ENCODE data around the gene KIF21B. TPM values are rescaled to one million over a fixed set of nuclear protein-coding genes. Genes with fewer than 3 reads are reported as not detected.

The KIF21B gene
- total and polyA plus RNA-seq, 2 of the 8 experiments (the other 6 are each of a cell fraction or from before 2014, with no cell fraction given), result 10.8 to 26.5 TPM

DNA sequence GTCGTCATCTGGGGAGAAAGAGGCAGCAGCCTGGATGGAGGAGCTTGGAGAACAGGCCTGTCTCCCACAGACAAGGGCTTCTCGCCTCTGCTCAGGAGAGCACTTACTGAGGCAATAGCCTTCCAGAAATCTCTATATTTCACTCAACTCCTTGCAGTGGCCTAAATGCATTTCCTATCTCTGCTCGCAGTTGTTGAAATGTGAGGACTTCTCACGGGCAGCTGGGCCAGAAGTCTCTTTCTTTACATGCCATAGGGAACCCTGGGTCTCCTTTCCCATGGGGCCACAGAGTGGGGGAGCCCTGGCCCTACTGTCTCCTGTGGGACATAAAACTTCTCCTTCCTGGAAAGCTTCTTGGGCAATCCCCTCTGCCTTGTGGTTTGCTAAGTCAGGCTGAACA, 43.5 kb upstream of the KIF21B start:
- Histone ChIP-seq H3K18ac (ENCODE audit: extremely low read depth, low read length) (no peak overlapping the region), H3K9ac (replicated peaks in 1 of 4; ENCODE audit: extremely low read depth in 1 of 4, low read depth in 3 of 4, low read length in 3 of 4) (no peak overlapping the region), H2BK20ac (ENCODE audit: low read length) (no peak overlapping the region), H2BK120ac (replicated peaks; ENCODE audit: low read depth, low read length) (no peak overlapping the region), H4K20me1 (replicated peaks in 1 of 2; ENCODE audit: control insufficient read depth in 1 of 2, insufficient read depth in 2 of 2, low read length in 2 of 2) (no peaks in the 10 kb centered on the region), H2BK12ac (ENCODE audit: low read depth, low read length) (no peak overlapping the region), H4K91ac (replicated peaks; ENCODE audit: insufficient read length, low read length) (no peak overlapping the region), H3K9me3 (ENCODE audit: insufficient read depth in 2 of 2, low read depth in 1 of 2, low read length in 1 of 2) (no peaks in the 10 kb centered on the region), H3K4me1 (replicated peaks in 1 of 4; ENCODE audit: control insufficient read depth in 3 of 4, insufficient read depth in 4 of 4, low read length in 3 of 4) (peaks cover 0 to 14% (median 3%) of the 10 kb centered on the region in 4 experiments; a peak in 5 of 7 replicates), H2BK5ac (ENCODE audit: low read depth, low read length) (no peak overlapping the region), H3K79me1 (ENCODE audit: low read depth, low read length) (no peaks in the 10 kb centered on the region), H3K36me3 (ENCODE audit: control insufficient read depth in 2 of 4, insufficient read depth in 4 of 4, low read length in 3 of 4) (no peaks in the 10 kb centered on the region), H2AK5ac (ENCODE audit: low read depth, low read length) (no peak overlapping the region), H2AFZ (ENCODE audit: low read length) (no peak overlapping the region), H3K23me2 (ENCODE audit: low read depth, low read length) (no peaks in the 10 kb centered on the region), H3K4ac (replicated peaks; ENCODE audit: insufficient read length, low read depth, low read length) (no peak overlapping the region), H3K4me2 (ENCODE audit: insufficient read depth in 1 of 2, low read depth in 2 of 2, low read length in 2 of 2) (no peak overlapping the region), H3K27ac (ENCODE audit: low read depth, low read length) (no peak overlapping the region), H4K5ac (ENCODE audit: insufficient read length, low read depth, low read length) (no peak overlapping the region), H3K56ac (replicated peaks; ENCODE audit: insufficient read length, low read depth, low read length) (no peak overlapping the region), H3K79me2 (ENCODE audit: control insufficient read depth in 1 of 2, insufficient read depth in 2 of 2, low read length in 2 of 2) (no peaks in the 10 kb centered on the region), H3K14ac (ENCODE audit: insufficient read length) (no peak overlapping the region), H2BK15ac (ENCODE audit: low read length) (no peak overlapping the region), H3K4me3 (ENCODE audit: extremely low read depth in 1 of 4, insufficient read depth in 2 of 4, low read depth in 3 of 4, low read length in 4 of 4) (no peak overlapping the region), H4K8ac (ENCODE audit: extremely low read depth, insufficient read depth, low read length) (no peak overlapping the region), H3K27me3 (replicated peaks in 1 of 4; ENCODE audit: control insufficient read depth in 3 of 4, extremely low read depth in 1 of 4, insufficient read depth in 3 of 4, low read length in 3 of 4) (no peaks in the 10 kb centered on the region; a peak in 1 of 7 replicates), H3K23ac (ENCODE audit: insufficient read length) (no peak overlapping the region)
- ChIA-PET POLR2A (ENCODE audit: partially characterized antibody) (no interaction called here), CTCF (ENCODE audit: partially characterized antibody) (interaction anchor here (1.0 to 10.6 kb wide), 4 partner anchors 16 to 117 kb away, joined by 3 to 97 read pairs (median 4); no protein-coding TSS in a partner anchor)
- DNase-seq (ENCODE audit: low read depth in 1 of 2, low spot score in 2 of 2) (no peak), FAIRE-seq (no peak)
- WGBS, 2 experiments (ENCODE audit: extremely low coverage in 1 of 2, insufficient coverage in 1 of 2, insufficient read length in 1 of 2, insufficient replicate concordance in 2 of 2, low coverage in 1 of 2, low lambda C conversion rate in 2 of 2, missing lambda C conversion rate in 1 of 2), result 94% methylated on average over 4 of the region's 4 CpGs; no CpG with 5 or more reads in 1 of the 2 experiments
- TF ChIP-seq BCL11A (IDR thresholded peaks at IDR 0.05; ENCODE audit: low read depth in 2 of 2, low read length in 2 of 2), result no peak
- TF ChIP-seq ZNF274 (IDR thresholded peaks at IDR 0.05; ENCODE audit: borderline replicate concordance, extremely low read depth, low read length), result no peak
- TF ChIP-seq TEAD4 (IDR thresholded peaks at IDR 0.05; ENCODE audit: low read depth, low read length), result no peak
- no peak for TF ChIP-seq CEBPB (IDR thresholded peaks at IDR 0.05; ENCODE audit: low read depth, low read length)
- TF ChIP-seq SP1 (IDR thresholded peaks at IDR 0.05; ENCODE audit: low read depth, low read length), result no peak
- no peak for TF ChIP-seq E2F6 (IDR thresholded peaks at IDR 0.05)
- no peak for TF ChIP-seq GABPA (IDR thresholded peaks at IDR 0.05; ENCODE audit: borderline replicate concordance, insufficient read depth, low read length)
- no peak for TF ChIP-seq TBP (IDR thresholded peaks at IDR 0.05; ENCODE audit: low read depth, low read length)
- TF ChIP-seq, protein P1, sequence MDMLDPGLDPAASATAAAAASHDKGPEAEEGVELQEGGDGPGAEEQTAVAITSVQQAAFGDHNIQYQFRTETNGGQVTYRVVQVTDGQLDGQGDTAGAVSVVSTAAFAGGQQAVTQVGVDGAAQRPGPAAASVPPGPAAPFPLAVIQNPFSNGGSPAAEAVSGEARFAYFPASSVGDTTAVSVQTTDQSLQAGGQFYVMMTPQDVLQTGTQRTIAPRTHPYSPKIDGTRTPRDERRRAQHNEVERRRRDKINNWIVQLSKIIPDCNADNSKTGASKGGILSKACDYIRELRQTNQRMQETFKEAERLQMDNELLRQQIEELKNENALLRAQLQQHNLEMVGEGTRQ (IDR thresholded peaks at IDR 0.05; ENCODE audit: low read length), result no peak
- TF ChIP-seq GTF2F1 (IDR thresholded peaks at IDR 0.05; ENCODE audit: borderline replicate concordance, low read depth, low read length), result no peak
